ENCODE data around the gene TFRC.
"Not testable (repeated sequence)": the region's sequence is repeated elsewhere in the genome, so short reads cannot be mapped to it uniquely, and the experiment has no call there.

Gene TFRC

GRCh38 chr3:196002721-196003120, 79.2 kb downstream of the TFRC start:
- DNase-seq: not testable (repeated sequence)

GRCh38 chr3:196001240-196001639, 80.7 kb downstream of the TFRC start:
- not testable (repeated sequence) for DNase-seq

GRCh38 chr3:196000360-196000950, 81.4 kb downstream of the TFRC start:
- DNase-seq: not testable (repeated sequence)

GRCh38 chr3:195999896-196000295, 82.0 kb downstream of the TFRC start:
- DNase-seq: no peak
